HUES48 (cell line): Measurements from ENCODE around the gene SPAG9.

ENCODE experiments used
- H3K27ac ChIP-seq: one replicate; pipeline ENCODE4 v1.7.0; 2013; ENCODE audit warnings: low read depth, low read length, inconsistent platforms
- H3K27me3 ChIP-seq: 2 replicates; pipeline ENCODE4 v1.6.1; 2013; ENCODE audit warnings: mild to moderate bottlenecking, low read length; ENCODE audit not compliant: control insufficient read depth, insufficient read depth
- H3K36me3 ChIP-seq: 2 replicates; pipeline ENCODE4 v1.6.1; 2013; ENCODE audit warnings: low read length; ENCODE audit not compliant: control insufficient read depth, insufficient read depth
- H3K4me1 ChIP-seq: 2 replicates; pipeline ENCODE4 v1.6.1; 2013; ENCODE audit warnings: mild to moderate bottlenecking, low read length; ENCODE audit not compliant: control insufficient read depth, insufficient read depth
- H3K4me3 ChIP-seq: 2 replicates; pipeline ENCODE4 v1.5.1; 2013; ENCODE audit warnings: mild to moderate bottlenecking, low read depth, low read length
- H3K9ac ChIP-seq: 2 replicates; pipeline ENCODE4 v1.6.1; 2013; ENCODE audit warnings: mild to moderate bottlenecking, low read depth, low read length, moderate library complexity
- H3K9me3 ChIP-seq: 2 replicates; pipeline ENCODE4 v1.6.1; 2013; ENCODE audit warnings: low read length; ENCODE audit not compliant: control insufficient read depth, insufficient read depth

SPAG9 gene

GRCh38 chr17:51006601-51007000 lies 114.1 kb downstream of the SPAG9 start:
- no peak overlapping the region for H3K4me3 ChIP-seq
- H3K36me3 ChIP-seq: peaks cover 60% of the 10 kb centered on the region
- no peaks in the 10 kb centered on the region for H3K4me1 ChIP-seq
- no peak overlapping the region for H3K9ac ChIP-seq
- no peak overlapping the region for H3K27ac ChIP-seq
- no peaks in the 10 kb centered on the region for H3K27me3 ChIP-seq
- H3K9me3 ChIP-seq: no peaks in the 10 kb centered on the region

GRCh38 chr17:51005768-51006167 lies 114.9 kb downstream of the SPAG9 start:
- Histone ChIP-seq H3K9ac (no peak overlapping the region), H3K4me3 (no peak overlapping the region), H3K4me1 (no peaks in the 10 kb centered on the region), H3K36me3 (peaks cover 60% of the 10 kb centered on the region), H3K9me3 (no peaks in the 10 kb centered on the region), H3K27ac (no peak overlapping the region), H3K27me3 (no peaks in the 10 kb centered on the region)

GRCh38 chr17:51004249-51004648 lies 116.4 kb downstream of the SPAG9 start:
- no peaks in the 10 kb centered on the region for H3K4me1 ChIP-seq
- peaks cover 71% of the 10 kb centered on the region for H3K36me3 ChIP-seq
- no peak overlapping the region for H3K4me3 ChIP-seq

GRCh38 chr17:51000835-51001638 lies 119.6 kb downstream of the SPAG9 start:
- Histone ChIP-seq H3K9ac (no peak overlapping the region), H3K4me1 (no peaks in the 10 kb centered on the region), H3K9me3 (no peaks in the 10 kb centered on the region), H3K27me3 (no peaks in the 10 kb centered on the region), H3K27ac (no peak overlapping the region), H3K36me3 (peaks cover 85% of the 10 kb centered on the region), H3K4me3 (no peak overlapping the region)

More at GRCh38 chr17:51004249-51004648, 116.4 kb downstream of the SPAG9 start:
- H3K9me3 ChIP-seq: no peaks in the 10 kb centered on the region
- H3K9ac ChIP-seq: no peak overlapping the region
- no peak overlapping the region for H3K27ac ChIP-seq
- H3K27me3 ChIP-seq: no peaks in the 10 kb centered on the region

- H3K36me3 ChIP-seq: peaks cover 89% of the 10 kb centered on the region
- no peaks in the 10 kb centered on the region for H3K4me1 ChIP-seq
- no peak overlapping the region for H3K4me3 ChIP-seq
- H3K27me3 ChIP-seq: no peaks in the 10 kb centered on the region
- no peak overlapping the region for H3K9ac ChIP-seq
- H3K27ac ChIP-seq: no peak overlapping the region
- H3K9me3 ChIP-seq: no peaks in the 10 kb centered on the region
Measured at GRCh38 chr17:50995668-50996067, 125.0 kb downstream of the SPAG9 start.

- Histone ChIP-seq H3K9me3 (no peaks in the 10 kb centered on the region), H3K4me1 (no peaks in the 10 kb centered on the region), H3K4me3 (no peak overlapping the region), H3K27me3 (no peaks in the 10 kb centered on the region), H3K27ac (no peak overlapping the region), H3K9ac (no peak overlapping the region), H3K36me3 (peaks cover 91% of the 10 kb centered on the region)
Measured at GRCh38 chr17:50993544-50993943, 127.1 kb downstream of the SPAG9 start.

GRCh38 chr17:50989149-50989548 lies 131.5 kb downstream of the SPAG9 start:
- H3K36me3 ChIP-seq: peaks cover 83% of the 10 kb centered on the region
- H3K9me3 ChIP-seq: no peaks in the 10 kb centered on the region
- no peak overlapping the region for H3K9ac ChIP-seq

GRCh38 chr17:50988427-50988826 lies 132.2 kb downstream of the SPAG9 start:
- Histone ChIP-seq H3K27ac (no peak overlapping the region), H3K27me3 (no peaks in the 10 kb centered on the region), H3K4me1 (no peaks in the 10 kb centered on the region), H3K9ac (no peak overlapping the region), H3K9me3 (no peaks in the 10 kb centered on the region), H3K4me3 (no peak overlapping the region), H3K36me3 (peaks cover 81% of the 10 kb centered on the region)

More at GRCh38 chr17:50989149-50989548, 131.5 kb downstream of the SPAG9 start:
- Histone ChIP-seq H3K4me3 (no peak overlapping the region), H3K4me1 (no peaks in the 10 kb centered on the region), H3K27me3 (no peaks in the 10 kb centered on the region), H3K27ac (no peak overlapping the region)

- no peak overlapping the region for H3K27ac ChIP-seq
- H3K27me3 ChIP-seq: no peaks in the 10 kb centered on the region
- no peak overlapping the region for H3K9ac ChIP-seq
- no peak overlapping the region for H3K4me3 ChIP-seq
- no peaks in the 10 kb centered on the region for H3K4me1 ChIP-seq
- peaks cover 84% of the 10 kb centered on the region for H3K36me3 ChIP-seq
- no peaks in the 10 kb centered on the region for H3K9me3 ChIP-seq
Measured at GRCh38 chr17:50986989-50987660, 133.5 kb downstream of the SPAG9 start.

- H3K4me3 ChIP-seq: no peak overlapping the region
- no peak overlapping the region for H3K27ac ChIP-seq
- H3K4me1 ChIP-seq: no peaks in the 10 kb centered on the region
- no peaks in the 10 kb centered on the region for H3K9me3 ChIP-seq
- H3K27me3 ChIP-seq: no peaks in the 10 kb centered on the region
- no peak overlapping the region for H3K9ac ChIP-seq
- H3K36me3 ChIP-seq: peaks cover 86% of the 10 kb centered on the region
Measured at GRCh38 chr17:50981279-50981678, 139.4 kb downstream of the SPAG9 start.

- Histone ChIP-seq H3K27me3 (no peaks in the 10 kb centered on the region), H3K9ac (no peak overlapping the region), H3K4me1 (no peaks in the 10 kb centered on the region), H3K4me3 (no peak overlapping the region), H3K36me3 (peaks cover 85% of the 10 kb centered on the region), H3K27ac (no peak overlapping the region), H3K9me3 (no peaks in the 10 kb centered on the region)
Measured at GRCh38 chr17:50979524-50979927, 141.1 kb downstream of the SPAG9 start.
